Skeletal muscle cell (primary cell): Measurements from ENCODE around the gene PPP3R1.

Experiments used
- DNase-seq: peaks from one replicate; pipeline ENCODE4 v3.0.0-alpha.2; 2010; ENCODE audit warnings: low read depth
- H3K4me3 ChIP-seq: 2 replicates; pipeline ENCODE4 v1.5.1; 2011; ENCODE audit warnings: low read depth, mild to moderate bottlenecking, control low read depth, low read length, moderate library complexity

PPP3R1 gene

DNA sequence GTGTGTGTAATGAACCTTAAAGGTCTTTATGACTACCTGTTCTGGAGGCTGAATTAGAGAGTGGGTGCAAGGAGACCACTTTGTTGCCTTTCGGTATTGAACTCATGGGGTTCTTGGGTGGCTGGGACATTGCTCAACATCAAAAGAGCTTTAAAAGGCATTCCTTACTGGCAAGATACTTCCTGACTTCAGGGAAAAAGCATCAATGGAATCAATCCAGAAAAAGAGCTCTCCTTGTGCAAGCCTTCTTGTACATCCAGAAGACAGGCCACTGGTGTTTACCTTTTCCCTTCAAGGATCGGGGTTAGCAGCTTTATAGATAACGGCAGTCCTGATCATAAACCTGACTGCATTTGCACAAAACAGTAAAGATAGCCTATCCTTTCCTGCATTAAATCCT, 85.1 kb downstream of the PPP3R1 start:
- DNase-seq = no peak
- no peak overlapping the region for H3K4me3 ChIP-seq

DNA sequence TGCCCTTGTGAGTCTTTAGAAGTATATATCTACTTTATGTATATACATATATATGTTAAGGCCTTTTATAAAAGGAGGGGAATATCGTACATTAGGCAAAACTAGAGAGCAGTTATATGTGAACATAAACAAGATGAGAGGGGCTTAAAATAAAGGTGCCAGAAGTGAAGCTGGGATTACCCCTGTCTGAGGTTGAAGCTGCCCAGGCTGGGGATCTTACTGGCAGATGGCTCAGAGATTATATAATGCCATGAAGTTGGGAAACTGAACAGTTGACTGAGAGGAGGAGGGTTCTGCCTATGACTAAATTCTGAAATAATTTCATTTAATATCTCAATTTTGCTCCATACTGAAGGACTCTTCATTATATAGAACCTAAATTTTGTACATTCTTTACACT, 88.7 kb downstream of the PPP3R1 start:
- H3K4me3 ChIP-seq = no peak overlapping the region
- no peak for DNase-seq

DNA sequence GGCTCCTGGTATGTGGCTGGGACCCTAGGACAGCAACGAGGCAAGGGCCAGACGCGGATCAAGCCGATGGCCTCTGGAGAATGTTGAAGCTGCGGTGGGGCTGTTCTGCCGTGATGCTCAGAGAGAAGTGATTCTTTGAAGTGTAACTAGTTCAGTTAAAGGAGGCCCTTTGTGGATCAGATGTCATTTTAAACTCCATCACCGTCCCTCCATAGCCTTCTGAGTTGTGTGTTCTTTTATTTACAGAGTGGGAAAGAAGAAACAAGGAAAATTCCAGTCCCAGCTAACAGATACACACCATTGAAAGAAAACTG, 94.2 kb downstream of the PPP3R1 start:
- DNase-seq = no peak
- peak overlapping the region; percentile 97 for H3K4me3 ChIP-seq

DNA sequence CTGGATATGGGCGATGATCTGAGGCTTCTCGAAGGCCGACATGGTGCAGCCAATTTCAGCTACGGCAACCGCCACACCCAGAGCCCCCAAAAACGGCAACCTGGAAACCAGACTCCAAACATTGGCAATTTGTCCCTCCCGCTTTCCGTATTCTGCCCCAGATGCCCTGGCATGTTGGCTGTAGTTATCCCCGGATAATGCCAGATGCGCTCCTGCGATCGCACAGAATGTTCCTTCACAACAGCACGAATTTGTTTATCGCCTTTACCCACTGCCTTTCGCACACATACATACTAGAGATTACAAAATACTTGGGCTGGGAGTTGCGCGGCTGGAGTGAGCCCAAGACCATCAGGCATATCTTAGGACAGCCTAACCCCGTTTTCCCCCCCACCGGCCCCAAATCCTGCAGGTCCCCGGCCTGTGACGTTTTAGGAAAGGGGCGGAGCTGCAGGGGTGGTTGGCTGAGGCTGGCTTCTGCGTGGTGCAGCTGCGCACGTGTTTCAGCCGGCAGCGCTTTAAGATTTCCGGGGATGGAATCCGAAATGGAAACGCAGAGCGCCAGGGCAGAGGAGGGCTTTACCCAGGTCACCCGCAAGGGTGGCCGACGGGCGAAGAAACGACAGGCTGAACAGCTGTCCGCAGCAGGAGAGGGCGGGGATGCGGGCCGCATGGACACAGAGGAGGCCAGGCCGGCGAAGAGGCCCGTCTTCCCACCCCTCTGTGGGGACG, 94.8 kb downstream of the PPP3R1 start, which contains the start of gene PNO1:
Gene PNO1 (plus strand): TSS at position 487 of the 732 bp plus-strand sequence. CDS start 47 bp downstream, at position 534.
- DNase-seq = peak; percentile 84
- peak within 1 kb of the TSS; percentile 97 for H3K4me3 ChIP-seq

DNA sequence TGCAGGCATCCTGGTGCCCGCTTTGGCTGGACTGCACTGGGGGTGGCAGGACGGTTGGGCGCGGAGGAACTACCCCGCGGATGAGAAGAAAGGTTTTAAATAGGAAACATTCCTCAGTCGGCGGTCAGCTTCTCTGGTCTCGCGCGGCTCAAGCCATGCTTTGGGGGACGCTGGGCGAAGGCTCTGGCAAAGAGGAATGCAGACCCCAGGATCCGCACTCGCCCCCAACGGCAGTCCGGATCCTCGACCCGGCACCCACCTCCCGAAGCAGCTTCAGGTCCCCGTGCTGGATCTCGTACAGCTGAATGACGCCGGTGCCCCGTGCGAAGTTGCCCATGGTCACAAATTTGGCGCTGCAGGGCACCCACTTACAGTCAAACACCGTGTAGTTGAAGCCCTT, 95.3 kb downstream of the PPP3R1 start:
- DNase-seq = no peak
- peak overlapping the region; percentile 97 for H3K4me3 ChIP-seq

DNA sequence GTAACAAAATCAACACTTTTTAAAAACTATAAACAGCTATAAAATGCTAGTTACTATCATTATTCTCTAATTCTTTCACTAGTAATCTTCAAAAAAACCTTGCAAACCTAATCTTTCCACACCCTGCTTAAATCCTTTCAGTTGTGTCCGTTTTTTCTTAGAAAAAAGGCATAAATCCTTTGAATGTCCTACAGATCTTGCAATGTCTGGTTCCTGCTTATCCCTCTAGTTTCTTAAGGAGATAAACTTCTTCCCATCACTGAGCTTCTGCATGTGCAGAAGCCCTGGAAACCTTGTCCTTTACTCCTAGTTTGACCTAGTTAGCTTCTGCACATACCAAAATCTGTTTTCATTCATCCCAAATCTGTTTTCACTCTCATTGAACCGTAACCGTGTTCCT, 95.9 kb downstream of the PPP3R1 start:
- no peak for DNase-seq
- peak overlapping the region; percentile 97 for H3K4me3 ChIP-seq

DNA sequence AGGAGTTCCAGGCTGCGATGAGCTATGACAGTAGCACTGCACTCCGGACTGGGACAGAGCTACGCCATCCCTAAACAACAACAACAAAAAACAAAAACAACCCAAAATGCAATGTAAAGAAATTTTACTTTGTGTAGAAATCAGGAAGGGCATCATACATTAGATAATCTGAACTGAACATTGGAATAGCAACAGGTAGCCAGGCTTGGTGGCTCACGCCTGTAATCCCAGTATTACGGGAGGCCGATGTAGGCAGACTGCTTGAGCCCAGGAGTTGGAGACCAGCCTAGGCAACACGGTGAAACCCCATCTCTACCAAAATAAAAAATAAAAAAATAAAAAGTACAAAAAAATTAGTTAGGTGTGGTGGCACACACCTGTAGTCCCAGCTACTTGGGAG, 96.7 kb downstream of the PPP3R1 start:
- no peak overlapping the region for H3K4me3 ChIP-seq
- DNase-seq = no peak

DNA sequence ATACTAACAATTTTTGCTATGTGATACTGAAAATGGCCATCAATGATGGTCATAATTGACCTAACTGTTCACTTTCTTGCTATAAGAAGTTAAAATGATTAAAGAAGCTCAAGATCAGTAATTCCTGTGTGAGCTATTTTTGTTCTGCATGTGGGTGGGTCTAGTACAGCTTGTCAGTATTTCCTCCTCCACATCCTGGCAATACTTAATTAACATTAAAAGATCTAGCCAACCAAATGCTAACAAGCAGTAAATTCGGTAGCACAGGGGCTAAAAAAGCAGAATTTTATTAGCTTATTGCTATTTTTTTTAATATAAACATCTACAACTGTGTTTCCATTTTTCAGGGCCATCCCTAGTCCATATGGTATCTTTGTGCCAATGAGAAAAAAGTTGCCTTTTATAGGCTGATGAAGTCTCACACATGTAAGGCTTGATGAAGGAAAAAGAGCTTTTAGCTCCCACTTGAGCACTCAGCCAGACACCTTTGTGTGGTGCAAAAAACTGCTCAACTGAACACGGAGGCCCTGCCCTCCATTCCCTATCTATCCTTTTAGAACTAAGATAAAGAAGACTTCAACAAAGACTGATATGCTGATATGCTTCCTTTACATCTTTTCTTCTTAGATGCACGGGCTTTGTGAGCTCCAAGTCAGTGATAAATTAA, 99.5 kb downstream of the PPP3R1 start:
- H3K4me3 ChIP-seq = no peak overlapping the region
- DNase-seq = no peak

DNA sequence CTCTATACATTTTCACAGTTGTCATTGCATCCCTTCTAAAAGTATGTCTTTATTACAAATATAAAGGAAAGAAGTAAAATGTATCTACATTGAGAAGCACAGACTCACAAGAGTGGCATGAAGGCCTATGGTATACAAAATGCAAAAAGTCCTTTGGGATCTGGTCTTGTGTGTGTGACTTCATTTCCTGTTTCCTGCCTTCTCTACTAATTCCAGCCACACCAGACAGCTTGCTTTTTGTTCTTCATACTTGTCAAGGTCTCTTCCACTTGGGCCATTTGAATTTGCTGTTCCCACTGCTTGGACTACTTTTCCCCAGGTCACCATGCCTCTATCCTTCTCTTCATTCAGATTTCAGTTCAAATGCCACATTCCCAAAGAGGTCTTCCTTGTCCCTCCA, 101.3 kb downstream of the PPP3R1 start:
- H3K4me3 ChIP-seq = no peak overlapping the region
- no peak for DNase-seq

DNA sequence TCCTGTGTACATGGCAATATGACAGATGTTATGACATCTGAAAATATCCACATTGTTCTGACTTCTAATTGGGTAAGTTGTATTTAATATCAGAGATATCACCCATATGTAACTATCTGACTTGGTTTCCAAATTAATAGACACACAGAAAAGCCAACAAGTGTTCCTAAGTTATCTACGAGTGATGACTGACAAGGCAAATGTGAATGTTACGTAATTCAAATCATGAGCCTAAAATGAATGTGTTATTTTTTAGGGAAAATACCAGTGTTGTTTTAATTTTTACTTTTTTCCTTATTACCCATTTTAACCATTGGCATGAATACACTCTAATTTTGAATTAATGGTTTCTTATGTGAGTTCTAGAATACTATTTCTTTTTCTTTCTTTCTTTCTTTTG, 110.5 kb downstream of the PPP3R1 start:
- no peak overlapping the region for H3K4me3 ChIP-seq
- DNase-seq = no peak

DNA sequence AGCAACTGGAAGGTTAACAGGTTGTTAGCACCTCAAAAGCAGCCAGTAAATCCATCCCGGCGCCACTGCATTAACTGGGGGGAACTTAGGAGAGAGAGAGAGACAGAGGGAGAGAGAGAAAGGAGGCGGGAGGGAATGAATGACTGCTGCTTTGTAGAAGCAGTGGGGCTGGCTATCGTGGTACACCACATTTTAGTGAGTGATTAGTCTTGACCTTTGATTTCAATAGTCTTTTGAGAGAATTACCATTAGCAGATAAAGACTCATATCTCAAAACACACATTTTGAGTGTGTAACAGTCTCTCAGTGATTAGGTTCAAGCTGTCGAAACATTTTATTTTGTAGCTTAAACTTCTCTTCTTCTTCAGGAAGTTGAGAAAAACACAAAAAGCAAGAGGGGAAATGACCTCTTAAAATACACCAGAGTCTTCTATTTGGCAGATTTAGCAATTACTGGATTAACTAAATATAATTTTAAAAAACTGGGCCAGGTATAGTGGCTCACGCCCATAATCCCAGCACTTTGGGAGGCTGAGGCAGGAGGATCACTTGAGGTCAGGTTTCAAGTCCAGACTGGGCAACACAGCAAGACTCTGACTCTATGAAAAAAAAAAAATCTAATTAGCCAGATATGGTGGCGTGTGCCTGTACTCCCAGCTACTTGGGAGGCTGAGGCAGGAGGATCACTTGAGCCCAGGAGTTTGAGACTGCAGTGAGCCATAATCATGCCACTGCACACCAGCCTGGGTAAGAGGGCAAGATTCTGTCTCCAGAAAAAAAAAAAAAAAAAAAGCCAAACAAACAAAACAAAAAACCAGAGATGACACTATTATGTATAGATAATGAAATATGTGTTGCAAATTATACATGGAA, 116.6 kb downstream of the PPP3R1 start:
- H3K4me3 ChIP-seq = no peak overlapping the region
- DNase-seq = no peak

DNA sequence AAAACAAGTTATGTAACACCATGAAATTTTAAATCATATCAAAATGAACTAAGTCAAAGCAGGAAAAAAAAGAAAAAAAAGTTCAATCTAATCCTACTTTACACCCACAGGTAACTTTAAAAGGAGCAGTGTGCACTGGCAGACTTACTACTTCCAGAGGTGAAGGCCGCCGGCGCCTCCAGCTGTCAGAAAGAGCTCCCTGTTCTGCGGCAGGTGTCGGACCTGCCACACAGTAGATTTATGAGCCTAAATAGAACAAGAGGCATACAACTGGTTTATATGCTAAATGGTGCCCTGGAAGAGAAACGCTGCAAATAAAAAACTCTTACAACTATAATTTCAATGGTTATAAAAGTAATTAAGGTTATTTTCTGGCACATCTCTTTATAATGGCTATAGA, 117.8 kb downstream of the PPP3R1 start:
- DNase-seq = no peak
- H3K4me3 ChIP-seq = no peak overlapping the region

DNA sequence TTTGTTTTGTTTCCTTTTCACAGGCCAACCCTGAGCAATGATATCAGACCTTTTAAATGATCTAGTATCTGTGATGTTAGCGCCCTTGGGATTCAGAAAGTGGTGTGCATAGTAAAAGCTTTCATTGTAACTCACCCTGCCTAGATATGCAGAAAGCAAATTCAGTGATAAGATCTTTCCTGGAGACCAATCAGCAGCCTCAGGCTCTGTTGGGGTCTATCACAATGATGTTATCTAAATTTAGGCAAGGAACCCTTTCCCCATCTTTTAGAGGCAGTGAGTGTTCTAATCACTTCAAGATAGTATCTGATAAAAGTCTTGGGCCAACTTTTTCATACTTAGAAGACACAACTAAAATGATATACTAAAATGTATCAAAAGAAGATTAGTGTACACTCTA, 118.2 kb downstream of the PPP3R1 start:
- DNase-seq = no peak
- H3K4me3 ChIP-seq = no peak overlapping the region
